Suppressor macrophage (primary cell): ENCODE measurements around the gene UTY.
"Not testable (repeated sequence)": the region's sequence is repeated elsewhere in the genome, so short reads cannot be mapped to it uniquely, and the experiment has no call there.

Experiments
- DNase-seq, 4 experiments: peaks; one replicate each; pipeline ENCODE4 v3.0.0-alpha.2; 2020 to 2022

UTY gene

DNA sequence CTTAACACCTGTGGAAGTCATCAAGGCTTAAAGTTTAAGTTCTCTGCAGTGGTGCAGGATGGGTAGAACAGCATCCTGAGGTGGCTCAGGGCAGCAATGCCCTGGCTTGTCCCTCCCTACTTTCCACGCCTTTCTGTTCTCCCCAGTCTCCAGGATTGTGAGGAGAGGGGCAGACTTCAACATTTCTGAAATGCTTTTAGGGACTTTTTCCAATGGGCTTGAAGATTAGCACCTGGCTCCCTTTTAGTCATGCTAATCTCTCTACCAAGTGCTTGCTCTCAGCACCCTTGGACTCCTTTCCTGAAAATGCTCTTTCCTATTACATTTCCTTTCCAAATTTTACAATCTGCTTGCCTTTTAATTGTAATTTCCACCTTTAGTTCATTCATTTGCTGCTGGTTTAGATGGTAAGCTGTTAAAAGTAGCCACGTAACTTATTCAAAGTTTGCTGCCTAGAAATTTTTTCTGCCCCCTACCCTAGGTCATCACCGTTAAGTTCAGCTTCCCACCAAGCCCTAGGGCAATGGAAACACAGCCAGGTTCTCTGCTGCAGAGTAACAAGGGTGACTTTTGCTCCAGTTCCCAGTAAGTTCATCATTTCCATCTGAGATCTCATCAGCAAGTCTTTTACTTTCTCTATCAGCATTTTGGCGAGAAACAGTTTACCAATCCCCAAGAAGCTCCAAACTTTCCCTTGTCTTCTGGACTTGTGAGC, 183.5 kb downstream of the UTY start:
- no peak for DNase-seq

DNA sequence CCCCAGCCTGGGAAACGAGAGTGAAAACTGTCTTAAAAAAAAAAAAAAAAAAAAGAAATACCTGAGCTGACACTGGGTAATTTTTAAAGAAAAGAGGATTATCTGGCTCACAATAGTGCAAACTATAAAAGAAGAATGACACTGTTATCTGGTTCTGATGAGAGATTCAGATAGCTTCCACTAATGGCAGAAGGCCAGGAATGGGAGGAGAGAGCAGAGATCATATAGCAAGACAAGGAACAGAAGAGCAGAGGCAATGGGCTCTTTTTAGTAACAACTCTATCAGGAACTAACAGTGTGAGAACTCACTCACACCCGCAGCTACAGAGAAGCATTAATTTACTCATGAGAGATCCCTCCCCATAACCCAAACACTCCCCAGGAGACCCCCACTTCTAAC, 184.8 kb downstream of the UTY start:
- no peak for DNase-seq

DNA sequence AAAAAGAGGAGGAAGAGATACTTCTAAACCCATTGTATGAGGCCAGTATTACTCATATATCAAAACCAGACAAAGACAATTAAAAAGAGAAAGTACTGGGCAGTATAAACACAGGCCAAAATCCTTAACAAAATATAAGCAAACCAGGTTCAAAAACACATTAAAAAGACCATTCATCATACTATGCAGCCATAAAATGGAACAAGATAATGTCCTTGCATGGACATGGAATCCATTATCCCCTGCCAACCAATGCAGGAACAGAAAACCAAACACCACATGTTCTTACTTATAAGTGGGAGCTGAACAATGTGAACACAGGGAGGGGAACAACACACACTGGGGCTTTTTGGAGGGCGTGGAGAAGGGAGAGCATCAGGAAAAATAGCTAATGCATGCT, 188.6 kb downstream of the UTY start:
- DNase-seq, result no peak

DNA sequence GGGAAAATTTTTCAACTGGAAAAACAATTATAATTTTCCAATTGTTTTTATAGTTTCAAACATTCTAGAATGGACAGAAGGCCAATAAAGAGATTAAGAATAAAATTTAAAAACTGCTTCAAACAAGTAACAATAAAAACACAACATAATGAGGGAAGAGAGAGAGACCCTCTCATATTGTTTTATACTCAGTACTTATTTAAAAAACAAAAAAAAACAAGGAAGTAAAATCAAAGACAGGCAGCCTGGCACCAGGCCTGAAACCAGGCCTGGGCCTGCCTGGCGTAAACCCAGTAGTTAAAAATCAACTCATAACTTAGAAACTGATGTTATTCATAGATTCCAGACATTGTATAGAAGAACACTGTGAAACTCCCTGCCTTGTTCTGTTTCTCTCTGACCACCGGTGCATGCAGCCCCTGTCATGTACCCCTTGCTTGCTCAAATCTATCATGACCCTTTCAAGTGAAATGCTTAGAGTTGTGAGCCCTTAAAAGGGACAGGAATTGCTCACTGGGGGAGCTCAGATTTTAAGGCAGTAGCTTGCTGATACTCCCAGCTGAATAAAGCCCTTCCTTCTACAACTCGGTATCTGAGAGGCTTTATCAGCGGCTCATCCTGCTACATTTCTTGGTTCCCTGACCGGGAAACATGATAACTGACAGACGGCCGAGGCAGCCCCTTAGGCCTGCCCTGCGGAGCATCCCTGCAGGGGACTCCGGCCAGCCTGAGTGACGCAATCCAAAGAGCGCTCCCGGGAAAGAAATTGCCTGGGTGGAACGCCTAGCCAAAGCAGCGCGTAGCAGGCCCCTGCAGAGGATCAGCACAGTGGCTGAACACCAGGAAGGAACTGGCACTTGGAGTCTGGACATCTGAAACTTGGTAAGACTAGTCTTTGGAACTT, 197.4 kb downstream of the UTY start:
- DNase-seq, result peak in 1 of 4 experiments; percentile 5

DNA sequence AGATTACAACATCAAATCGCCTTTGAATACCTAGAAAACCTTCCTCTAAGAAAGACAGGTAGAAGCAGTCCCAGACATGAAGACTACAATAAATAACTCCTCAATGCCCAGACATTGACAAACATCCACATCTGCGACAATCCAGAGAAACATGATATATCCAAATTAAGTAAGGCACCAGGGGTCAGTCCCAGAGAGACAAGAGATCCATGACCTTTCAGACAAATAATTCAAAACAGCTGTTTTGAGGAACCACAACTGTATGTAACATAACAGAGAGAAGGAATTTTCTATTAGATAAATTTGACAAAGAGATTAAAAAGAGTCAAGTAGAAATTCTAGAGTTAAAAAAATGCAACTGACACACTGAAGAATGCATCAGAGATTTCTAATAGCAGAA, 200.3 kb downstream of the UTY start:
- DNase-seq, result no peak

DNA sequence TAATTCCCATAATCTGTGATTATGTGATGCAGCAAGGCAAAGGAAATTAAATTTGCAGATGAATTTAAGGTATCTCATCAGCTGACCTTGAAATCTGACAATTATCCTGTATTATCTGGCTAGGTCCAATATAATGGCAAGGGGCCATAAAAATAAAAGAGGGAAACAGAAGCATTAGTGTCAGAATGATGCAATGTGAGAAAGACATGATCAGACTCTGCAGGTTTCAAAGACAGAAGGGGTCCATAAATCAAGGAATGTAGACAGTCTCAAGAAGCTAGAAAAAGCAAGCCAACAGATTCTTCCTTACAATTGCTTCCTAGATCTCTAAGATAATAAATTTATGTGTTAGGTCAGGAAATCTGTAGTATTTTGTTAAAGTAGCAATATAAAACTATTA, 208.1 kb downstream of the UTY start:
- no peak for DNase-seq

DNA sequence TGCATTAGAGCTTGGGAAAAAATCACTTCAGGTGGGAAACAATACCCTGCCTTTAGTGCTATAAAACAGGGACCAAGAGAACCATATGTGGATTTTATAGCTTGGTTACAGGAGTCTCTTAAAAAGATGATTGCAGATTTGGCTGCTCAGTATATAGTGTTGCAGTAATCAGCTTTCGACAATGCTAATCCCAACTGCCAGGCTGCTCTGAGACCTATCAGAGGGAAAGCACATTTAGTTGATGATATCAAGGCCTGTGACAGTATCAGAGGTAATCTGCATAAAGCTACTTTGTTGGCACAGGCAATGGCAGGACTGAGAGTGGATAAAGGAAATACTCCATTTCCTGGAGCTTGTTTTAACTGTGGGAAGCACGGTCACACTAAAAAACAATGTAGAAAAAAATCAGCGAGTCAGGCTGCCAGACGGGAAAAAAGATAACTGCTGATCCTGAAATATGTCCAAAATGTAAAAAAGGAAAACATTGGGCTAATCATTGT, 225.8 kb downstream of the UTY start:
- DNase-seq, result not testable (repeated sequence)

DNA sequence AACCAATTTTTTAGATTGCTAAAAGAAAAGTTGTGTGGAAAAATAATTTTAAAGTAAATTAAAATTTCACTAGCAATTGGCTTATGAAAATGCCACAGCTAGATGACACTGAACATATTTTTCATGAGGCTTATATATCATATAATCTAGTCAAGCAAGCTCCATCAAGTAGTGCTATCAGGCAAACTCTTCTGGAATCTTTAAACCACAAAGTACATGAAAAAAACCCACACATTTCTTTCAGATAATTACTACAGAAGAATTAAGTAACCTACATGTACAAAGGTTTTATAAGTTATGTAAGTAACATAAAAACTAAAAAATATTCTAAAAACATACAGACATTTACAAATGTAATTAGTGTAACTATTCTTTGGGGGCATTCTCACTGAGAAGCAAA, 229.4 kb downstream of the UTY start:
- no peak for DNase-seq

DNA sequence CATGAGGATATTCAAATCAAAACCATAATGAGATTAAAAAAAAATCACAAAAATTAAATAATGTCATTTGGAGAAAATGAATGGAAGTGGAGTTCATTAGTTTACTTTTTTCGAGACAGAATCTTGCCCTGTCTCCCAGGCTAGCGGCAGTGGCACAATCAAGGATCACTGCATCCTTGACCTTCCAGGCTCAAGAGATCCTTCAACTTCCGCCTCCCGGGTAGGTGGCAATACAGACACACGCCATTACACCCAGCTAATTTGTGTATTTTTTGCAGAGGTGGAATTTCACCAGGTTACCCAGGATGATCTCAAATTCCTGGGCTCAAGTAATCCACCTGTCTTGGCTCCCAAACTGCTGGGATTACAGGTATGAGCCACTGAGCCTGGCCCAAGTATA, 236.1 kb downstream of the UTY start:
- DNase-seq, result no peak

DNA sequence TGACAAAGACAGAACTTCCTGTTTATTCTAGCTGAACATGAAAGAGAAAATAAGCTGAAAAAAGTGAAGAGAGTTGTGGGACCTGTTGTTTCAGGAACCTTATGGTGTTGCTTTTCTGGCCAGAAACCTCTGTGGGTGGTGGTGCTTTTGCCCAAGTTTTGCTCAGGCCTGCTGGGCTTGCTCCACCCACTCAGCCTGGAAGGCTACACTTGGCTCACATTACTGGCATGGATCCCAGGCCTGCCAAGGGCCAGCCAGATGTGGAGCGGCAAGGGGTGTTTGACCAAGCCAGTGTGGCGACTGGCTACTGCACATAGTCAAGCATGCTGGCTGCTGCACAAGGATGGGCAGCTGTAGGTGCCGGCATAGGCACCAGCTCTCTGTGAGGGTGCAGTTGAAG, 245.9 kb downstream of the UTY start:
- DNase-seq, result peak; percentile 15 to 63 (median 52)

DNA sequence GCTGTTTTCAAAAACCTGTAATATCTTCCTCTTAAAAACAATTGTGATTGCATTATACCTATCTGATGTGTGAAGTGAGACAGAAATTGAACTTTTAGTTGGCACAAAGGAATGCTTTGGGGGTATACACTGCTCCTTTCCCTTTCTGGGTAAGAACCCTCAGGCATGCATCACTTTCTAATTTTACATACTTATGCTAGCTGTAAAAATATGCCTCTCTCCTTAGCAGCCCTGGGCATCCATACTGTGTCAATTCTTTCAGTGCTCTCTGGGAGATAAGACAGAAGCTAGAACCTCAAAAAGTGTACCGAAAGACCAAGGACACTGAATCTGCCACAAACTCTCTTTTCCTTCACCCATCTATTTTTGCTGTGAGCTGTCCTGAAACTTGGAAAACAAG, 246.7 kb downstream of the UTY start:
- no peak for DNase-seq

DNA sequence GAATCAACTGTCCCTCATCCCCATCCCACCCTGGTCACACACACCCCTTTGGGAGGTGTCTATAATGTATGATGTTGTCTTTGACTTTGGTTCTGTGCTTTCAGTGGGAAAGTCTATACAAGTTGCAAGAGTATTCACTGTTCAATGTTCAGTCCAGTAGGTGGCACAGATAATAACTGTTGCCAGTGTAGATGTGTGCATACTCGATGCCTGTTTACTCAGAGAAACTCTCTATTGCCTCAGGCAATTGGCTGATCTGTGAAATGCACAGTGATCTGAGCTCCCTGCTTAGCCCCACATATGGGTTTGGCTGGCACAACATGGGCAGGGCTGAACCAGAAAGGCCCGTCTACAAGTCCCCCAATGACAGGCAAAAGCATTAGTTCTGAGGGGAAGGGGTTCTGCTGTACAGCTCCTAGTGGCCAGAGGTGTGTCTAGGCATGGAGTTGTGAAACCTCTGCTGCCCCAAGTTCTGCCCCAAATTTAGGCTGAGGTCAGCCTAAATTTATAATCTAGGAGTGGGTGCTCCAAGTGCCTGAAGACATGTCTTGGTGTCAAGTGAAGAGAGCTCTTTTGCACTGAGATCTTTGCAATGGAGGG, 252.4 kb downstream of the UTY start:
- no peak for DNase-seq

DNA sequence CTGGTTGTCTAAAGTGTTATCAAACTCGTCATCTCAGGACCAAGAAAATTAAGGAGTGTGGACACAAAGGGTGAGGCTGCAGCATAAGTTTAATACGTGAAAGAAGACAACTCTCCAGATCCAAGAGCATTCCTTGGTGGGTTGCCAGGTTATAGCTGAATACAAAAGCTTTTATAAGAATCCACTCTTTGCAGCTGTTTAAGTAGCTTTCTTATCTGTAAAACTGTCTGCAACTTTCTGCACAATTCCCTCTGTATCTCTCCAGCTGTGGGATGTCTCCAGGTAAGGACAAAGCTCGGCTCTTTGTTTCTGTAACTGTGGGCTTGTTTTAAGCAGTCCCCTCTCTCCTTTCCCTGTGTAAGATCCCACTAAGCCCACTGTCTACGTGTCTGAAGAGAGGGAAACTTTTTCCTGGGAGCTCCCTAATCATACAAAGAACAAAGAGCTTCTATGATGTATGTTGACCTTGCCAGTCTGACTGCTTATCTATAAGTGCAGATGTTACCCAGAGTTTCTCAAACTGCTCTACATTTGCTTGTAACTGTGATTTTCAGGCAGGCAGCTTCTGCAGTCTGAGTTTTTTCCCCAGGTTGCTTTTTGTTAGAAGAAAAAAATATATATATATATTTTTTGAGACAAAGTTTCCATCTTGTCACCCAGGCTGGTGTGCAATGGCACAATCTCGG, 268.7 kb downstream of the UTY start:
- DNase-seq, result no peak

DNA sequence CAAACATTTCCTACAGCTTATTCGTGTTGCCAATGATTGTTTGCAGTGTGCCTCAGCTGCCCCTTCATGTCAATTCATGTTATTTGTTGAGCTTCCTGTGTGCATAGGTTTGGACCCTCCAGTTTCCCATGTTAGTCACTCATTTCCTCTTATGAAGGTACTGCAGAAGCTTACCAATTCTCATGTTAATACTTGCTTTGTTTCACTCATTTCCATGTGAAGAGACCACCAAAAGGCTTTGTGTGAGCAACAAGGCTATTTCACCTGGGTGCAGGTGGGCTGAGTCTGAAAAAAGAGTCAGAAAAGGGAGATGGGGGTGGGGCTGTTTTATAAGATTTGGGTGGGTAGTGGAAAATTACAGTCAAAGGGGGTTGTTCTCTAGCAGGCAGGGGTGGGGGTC, 274.6 kb downstream of the UTY start:
- DNase-seq, result no peak
